ENCODE results near the gene ATP8B2.

ATP8B2 gene

DNA sequence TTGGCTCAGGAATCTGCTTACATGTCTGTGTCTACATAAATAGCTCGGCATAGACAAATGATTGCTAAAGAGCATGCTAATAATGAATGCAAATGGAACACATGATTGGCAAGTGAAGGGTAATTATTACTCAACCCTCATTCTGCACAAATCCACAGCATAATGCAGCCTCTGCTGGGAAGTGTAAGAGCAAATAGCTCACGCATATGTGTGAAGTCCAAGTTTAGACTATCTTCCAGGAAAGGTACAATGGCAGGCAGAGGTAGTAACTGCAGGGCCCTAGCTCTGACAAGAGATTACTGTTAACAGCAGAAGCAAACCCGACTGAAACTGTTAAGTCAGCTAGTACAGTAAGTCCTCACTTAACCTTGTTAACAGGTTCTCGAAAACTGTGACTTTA is 72.8 kb downstream of the ATP8B2 start:
- DNase-seq (ENCODE audit: low read depth): no peak

DNA sequence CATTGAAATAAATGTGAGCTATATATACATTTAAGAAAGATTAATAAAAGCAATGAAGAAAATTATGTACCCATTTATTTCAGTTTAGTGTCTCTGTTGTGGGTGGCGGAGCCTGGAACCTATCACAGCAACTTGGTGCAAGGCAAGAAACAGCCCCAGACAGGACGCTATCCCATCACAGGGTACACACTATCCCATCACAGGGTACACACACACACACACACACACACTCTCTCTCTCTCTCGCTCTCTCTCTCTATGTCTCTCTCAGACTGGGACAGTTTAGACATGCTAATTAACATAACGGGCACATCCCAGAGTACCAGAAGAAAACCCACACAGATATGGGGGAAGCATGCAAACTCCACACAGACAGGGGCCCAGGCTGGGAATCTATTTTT is 73.4 kb downstream of the ATP8B2 start:
- DNase-seq (ENCODE audit: low read depth): no peak

DNA sequence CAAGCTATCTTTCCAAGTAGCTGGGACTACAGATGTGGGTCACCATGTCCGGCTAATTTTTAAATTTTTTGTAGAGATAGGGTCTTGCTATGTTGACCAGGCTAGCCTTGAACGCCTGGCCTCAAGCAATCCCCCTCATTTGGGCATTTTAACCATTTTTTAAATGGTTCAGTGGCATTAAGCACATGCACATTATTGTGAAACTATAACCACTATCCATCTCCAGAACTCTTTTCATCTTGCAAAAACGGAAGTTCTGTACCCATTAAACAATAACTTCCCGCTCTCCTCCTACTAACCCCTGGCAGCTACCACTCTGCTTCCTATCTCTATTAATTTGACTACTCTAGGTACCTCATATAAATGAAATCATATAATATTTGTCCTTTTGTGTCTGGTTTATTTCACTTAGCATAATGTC is 75.1 kb downstream of the ATP8B2 start:
- DNase-seq (ENCODE audit: low read depth): no peak
